Measurements from ENCODE around the gene RSPH9. TPM values are rescaled to one million over a fixed set of nuclear protein-coding genes. Genes with fewer than 3 reads are reported as not detected.

Gene RSPH9
- polyA plus RNA-seq, 4 donors: 1.0 to 2.1 (median 1.3) TPM

- DNase-seq (ENCODE audit: low read depth in 4 of 4, low spot score in 3 of 4): peak in 1 of 4 donors; percentile 73
These were observed 22.7 kb downstream of the RSPH9 start for GRCh38 chr6:43667245-43668150.

- DNase-seq (ENCODE audit: low read depth in 4 of 4, low spot score in 3 of 4): peak; percentile 73 to 86 (median 80)
These were observed 23.6 kb downstream of the RSPH9 start for GRCh38 chr6:43668151-43669028.

DNA sequence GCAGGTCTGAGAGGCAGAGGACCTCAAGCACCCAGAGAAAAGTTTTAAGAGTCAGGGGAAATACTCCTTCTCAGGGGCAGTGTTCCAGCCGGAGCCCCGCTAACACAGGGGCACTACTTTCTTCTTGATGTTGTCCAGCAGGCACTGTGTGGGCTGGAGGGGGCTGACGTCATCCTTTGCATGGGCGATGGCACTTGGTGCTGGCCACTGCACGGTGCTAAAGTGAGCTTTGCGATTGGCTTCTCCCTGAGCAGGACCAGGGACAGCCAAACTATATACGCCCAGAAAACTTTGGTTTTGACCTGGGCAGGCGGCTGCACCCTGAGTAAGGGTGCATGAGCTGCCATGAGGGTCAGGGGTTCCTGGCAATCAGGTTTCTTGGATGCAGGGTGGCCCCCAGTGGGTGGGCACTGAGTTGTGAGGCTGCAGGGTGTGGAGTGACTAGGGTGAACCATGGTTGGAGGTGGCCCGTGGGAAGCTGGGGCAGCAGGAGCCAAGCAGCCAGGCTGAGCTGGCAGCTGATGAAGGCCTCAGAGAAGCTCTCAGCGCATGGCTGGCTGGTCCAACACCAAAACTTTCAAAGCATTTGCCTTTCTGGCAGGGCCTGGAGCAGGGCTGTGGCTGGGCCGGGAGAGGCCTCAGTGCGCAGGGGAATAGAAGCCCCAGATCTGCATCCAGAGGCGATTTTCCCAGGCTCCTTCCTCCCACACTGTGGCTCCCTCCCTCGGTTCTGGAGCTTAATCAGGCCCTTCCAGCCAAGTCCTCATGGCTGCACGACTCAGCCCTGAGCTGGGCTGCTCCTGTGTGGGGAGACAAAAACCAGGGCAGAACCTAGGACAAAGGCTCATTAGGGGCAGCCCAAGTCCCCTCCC is 24.4 kb downstream of the RSPH9 start:
- no peak for DNase-seq (ENCODE audit: low read depth in 4 of 4, low spot score in 3 of 4)

GRCh38 chr6:43669922-43670622 is 25.2 kb downstream of the RSPH9 start:
- no peak for DNase-seq (ENCODE audit: low read depth in 4 of 4, low spot score in 3 of 4)

- no peak for DNase-seq (ENCODE audit: low read depth in 4 of 4, low spot score in 3 of 4)
These were observed 25.8 kb downstream of the RSPH9 start for GRCh38 chr6:43670623-43670986.

DNA sequence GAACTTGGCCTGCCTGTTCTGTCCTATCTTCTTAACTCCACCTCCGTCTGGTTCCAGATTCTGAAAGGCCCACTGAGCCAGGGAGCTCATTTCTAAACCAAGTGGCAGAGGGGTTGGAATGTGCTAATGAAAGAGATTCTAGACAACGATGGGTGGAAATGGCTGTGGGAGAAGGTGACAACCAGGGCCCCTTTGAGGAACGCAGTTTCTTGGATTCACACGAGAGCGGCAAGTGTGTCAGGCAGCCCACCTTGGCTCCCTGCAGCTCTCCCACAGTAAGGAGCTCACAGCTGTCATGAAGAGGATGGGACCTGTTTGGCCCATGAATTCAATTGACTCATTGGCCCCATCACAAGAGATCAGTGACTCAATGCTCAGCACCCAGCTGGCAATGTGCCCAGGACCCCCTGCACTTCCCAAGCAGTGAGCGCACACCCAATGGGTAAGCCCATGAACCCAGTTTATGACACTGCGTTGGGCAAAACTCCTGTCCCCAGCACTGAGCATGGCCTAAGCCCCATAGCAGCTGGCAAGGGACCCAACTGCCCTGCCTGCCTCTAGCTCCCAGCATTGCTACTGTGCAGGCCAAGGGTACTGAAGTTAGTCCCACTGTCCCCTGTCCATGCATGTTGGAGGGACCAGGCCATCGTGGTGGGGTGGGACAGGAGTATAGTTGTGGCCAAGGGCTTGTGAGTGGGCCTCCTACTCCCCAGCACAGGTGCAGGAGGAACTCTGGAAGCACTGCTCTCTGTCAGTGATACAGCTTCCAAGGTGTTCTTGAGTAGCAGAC is 26.4 kb downstream of the RSPH9 start:
- no peak for DNase-seq (ENCODE audit: low read depth in 4 of 4, low spot score in 3 of 4)

DNA sequence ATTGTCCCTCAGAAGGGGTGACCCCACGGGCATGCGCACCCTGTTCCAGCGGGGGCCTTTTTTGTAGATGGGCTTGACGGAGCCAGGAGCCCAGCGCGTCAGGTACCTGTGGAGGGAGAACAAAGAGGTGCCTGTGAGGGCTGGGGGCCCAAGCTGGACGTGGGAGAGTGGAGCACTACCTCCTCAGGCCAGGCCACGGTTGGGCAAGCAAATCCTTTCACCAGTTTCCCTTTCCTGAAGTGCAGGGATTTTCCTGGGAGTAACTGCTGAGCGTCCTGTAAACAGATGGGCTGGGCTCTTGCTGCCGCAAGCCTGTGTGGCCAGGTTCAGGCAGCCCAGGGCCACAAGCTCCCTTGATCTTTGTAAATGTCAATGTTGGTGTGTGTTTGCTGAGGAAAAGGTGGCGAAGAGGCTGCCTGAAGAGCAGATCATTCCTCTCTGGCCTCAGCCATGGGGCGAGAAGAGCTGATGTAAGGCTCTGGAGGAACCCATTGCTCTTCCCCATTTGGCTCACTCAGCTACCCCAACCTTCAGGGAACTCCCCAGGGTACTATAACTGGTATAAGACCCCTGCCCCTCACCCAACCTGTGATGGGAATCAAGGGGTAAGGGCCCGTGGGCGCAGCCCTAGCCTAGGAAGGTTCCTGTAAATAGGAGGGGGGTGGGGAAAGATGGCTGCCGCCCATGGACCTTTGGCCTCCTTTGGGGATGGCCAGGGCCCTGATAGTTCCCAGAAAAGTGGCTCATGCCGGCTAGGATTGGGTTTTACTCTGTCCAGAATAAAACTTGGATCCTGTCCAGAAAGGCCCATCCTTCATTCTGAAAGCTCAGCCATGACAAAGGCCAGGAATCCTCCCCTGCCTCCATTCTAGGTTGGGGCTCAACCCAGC is 27.2 kb downstream of the RSPH9 start:
- no peak for DNase-seq (ENCODE audit: low read depth in 4 of 4, low spot score in 3 of 4)

GRCh38 chr6:43673444-43674084 is 28.7 kb downstream of the RSPH9 start:
- DNase-seq (ENCODE audit: low read depth in 4 of 4, low spot score in 3 of 4): peak in 2 of 4 donors; percentile 65 to 79

DNA sequence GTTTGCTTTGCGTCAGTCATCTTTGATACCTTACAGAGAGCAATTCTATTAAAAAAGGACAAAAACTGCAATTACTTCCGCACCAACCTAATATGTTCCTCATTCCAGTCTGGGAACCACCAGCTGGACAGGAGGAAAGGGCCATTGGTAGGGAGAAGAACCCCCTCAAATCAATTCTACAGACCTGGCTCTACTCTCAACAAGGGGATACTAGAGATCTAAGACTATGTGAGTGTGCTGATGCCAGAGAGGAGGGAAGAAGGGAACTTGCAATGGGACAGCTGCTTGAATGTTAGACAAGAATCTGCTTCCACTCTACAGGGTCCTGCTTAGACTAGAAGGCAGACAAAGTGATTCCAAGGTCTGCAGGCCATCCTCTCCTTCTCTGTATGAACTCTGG is 29.5 kb downstream of the RSPH9 start:
- no peak for DNase-seq (ENCODE audit: low read depth in 4 of 4, low spot score in 3 of 4)

- no peak for DNase-seq (ENCODE audit: low read depth in 4 of 4, low spot score in 3 of 4)
These were observed 30.1 kb downstream of the RSPH9 start for GRCh38 chr6:43674921-43675320.

- no peak for DNase-seq (ENCODE audit: low read depth in 4 of 4, low spot score in 3 of 4)
These were observed 32.2 kb downstream of the RSPH9 start for GRCh38 chr6:43676962-43677606.

- DNase-seq (ENCODE audit: low read depth in 4 of 4, low spot score in 3 of 4): no peak
These were observed 32.9 kb downstream of the RSPH9 start for GRCh38 chr6:43677759-43678158.

DNA sequence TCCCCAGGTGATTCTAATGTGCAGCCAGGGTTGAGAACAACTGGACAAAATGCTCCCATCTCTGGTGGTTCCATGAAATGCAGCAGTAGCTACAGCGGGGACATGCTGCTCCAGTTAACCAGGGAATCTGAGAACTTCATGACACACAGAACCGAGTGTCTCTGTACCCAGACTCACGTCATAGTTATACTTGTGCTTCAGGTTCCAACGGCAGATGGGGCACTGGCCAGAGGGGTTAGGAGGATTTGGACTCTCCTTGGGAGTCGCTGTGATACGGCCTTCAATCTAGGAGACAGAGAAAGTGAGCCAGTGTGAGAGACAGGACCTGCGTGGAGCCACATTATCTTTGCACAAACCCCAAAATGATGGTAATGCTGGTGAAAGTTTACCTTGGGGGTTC is 33.5 kb downstream of the RSPH9 start:
- DNase-seq (ENCODE audit: low read depth in 4 of 4, low spot score in 3 of 4): no peak

DNA sequence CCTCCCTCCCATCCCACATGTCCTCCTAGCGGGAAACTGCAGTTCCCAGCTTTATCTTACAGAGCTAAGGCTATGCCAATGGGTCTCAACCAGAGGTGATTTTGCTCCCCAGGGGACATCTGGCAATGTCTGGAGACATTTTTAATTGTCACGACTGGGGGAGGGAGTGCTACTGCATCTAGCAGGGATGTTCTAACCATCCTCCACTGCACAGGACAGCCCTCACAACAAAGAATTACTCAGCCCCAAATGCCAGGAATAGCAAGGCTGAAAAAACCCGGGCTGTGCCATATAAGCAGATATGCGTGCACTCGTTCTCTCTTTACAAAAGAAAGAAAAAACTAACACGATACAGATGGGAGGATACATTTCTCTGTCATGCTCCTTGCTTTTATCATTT is 34.2 kb downstream of the RSPH9 start:
- DNase-seq (ENCODE audit: low read depth in 4 of 4, low spot score in 3 of 4): no peak

DNA sequence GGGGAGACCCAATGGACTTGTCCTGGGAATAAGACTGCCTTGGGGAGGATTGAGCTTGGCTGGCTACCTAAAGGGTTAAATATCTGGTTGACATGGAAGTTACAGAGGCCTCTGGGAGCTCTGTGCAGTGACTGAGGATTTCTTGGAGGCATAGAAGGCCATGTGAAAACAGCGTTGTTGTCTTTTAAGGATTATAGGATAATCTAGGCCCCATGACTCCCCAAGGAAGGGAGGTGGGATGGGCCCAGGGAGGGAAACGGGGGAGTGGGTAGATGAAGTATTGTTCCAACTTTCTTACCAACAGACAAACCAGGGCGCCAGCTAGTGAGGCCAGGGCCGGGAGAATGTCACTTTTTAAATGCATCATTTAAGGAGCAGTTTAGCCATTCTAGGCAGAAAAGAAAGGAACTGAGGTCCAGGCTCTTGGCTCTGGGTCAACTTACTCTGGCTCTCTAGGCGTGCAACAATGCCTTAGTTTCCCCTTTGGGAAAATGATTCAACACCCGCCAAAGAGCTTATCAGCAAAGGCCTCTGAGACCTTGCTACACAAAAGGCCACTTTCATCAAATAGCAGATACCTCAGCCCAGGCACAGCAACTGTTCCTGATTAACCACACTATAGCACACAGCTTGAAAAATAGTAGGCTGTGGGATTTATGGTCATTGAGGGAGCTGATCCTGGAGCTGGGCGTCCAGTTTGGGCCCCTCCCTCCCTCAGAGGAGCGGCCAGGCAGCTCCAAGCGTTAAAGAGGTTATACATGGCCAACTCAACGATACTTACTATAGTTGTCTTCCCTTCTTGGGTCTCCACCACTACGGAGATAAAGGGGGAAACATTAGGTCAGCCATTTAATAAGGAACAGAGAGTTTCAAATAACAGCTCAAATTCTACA is 35.7 kb downstream of the RSPH9 start:
- no peak for DNase-seq (ENCODE audit: low read depth in 4 of 4, low spot score in 3 of 4)

DNA sequence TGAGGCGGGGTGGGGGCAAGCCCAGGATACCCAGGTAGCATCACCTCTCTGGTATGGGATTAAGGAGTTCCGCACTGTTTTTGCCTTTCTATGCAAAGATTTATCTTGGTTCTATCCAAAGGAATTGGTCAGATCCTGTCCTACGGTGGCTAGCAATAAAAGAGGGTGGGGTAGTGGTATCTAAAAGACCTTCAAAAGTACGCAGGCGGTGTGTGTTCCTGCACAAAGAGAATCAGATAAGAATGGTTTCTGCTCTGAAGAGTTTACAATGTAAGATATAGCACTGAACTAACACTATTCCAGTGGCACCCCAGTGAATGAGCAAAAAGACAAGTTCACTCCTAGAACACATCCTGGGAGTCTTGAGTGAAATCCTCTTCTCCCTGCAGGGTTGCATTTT is 36.5 kb downstream of the RSPH9 start:
- DNase-seq (ENCODE audit: low read depth in 4 of 4, low spot score in 3 of 4): no peak
